HepG2 (cell line): ENCODE results near the gene KDM7A. TPM values are rescaled to one million over a fixed set of nuclear protein-coding genes. Genes with fewer than 3 reads are reported as not detected.

ENCODE experiments used
- ETS1 ChIP-seq: sonication (generic); formaldehyde crosslinking; IDR thresholded peaks from 2 replicates; pipeline ENCODE4 v1.4.0; 2020; ENCODE audit warnings: missing genetic modification reagents
- FOXO1 ChIP-seq: sonication (generic); formaldehyde crosslinking; IDR thresholded peaks from 2 replicates; pipeline ENCODE4 v1.4.0; 2020; ENCODE audit warnings: missing genetic modification reagents
- HBP1 ChIP-seq: IDR thresholded peaks from 2 replicates; pipeline ENCODE4 v1.6.1; 2016; ENCODE audit warnings: low read depth, control low read depth
- MAX ChIP-seq: IDR thresholded peaks from 2 replicates; pipeline ENCODE4 v1.6.1; 2012; ENCODE audit warnings: inconsistent platforms
- NRL ChIP-seq: sonication (generic); formaldehyde crosslinking; IDR thresholded peaks from 2 replicates; pipeline ENCODE4 v1.5.0; 2020; ENCODE audit warnings: missing genetic modification reagents, mild to moderate bottlenecking, moderate library complexity, borderline replicate concordance
- PCBP1 ChIP-seq: fragments of 200-400 bp; formaldehyde crosslinking; IDR thresholded peaks from 2 replicates; pipeline ENCODE4 v1.6.1; 2017; ENCODE audit warnings: mild to moderate bottlenecking, low read depth, low read length, borderline replicate concordance
- SNAPC2 ChIP-seq: sonication (generic); formaldehyde crosslinking; IDR thresholded peaks from 2 replicates; pipeline ENCODE4 v1.8.1; 2022; ENCODE audit warnings: mild to moderate bottlenecking, missing genetic modification reagents
- TFAP4 ChIP-seq: sonication (generic); IDR thresholded peaks from 2 replicates; pipeline ENCODE4 v1.6.1; 2016; ENCODE audit warnings: low read depth, borderline replicate concordance
- TMF1 ChIP-seq: sonication (generic); formaldehyde crosslinking; IDR thresholded peaks from 2 replicates; pipeline ENCODE4 v1.8.1; 2022; ENCODE audit warnings: low read depth, missing genetic modification reagents
- ZNF609 ChIP-seq: sonication (generic); formaldehyde crosslinking; IDR thresholded peaks from 2 replicates; pipeline ENCODE4 v1.4.0; 2020; ENCODE audit warnings: mild to moderate bottlenecking, missing genetic modification reagents, borderline replicate concordance
- ZNF816 ChIP-seq: sonication (generic); formaldehyde crosslinking; IDR thresholded peaks from 2 replicates; pipeline ENCODE4 v1.8.0; 2022; ENCODE audit warnings: missing genetic modification reagents, mild to moderate bottlenecking, borderline replicate concordance
- ZSCAN20 ChIP-seq: sonication (generic); formaldehyde crosslinking; IDR thresholded peaks from 2 replicates; pipeline ENCODE4 v1.4.0; 2020; ENCODE audit warnings: missing genetic modification reagents, mild to moderate bottlenecking, borderline replicate concordance
- polyA plus RNA-seq, 8 experiments: library from polyadenylated mRNA; depleted of rRNA in 3 of 8; stranded (reverse) in 7 of 8; unstranded in 1 of 8; fragments of >200 nt; fragmentation: Illumina TruSeq in 4 of 8; extraction: Trizol in 4 of 8; gene quantifications; 2 replicates each; pipeline versions ENCODE4 v1.2.1 to v1.2.3, GENCODE V29; 2011 to 2016; ENCODE audit warnings: low read depth in 4 of 8, missing spikeins in 1 of 8, mixed read lengths in 1 of 8; ENCODE audit not compliant: insufficient read depth in 1 of 8
- total RNA-seq, 5 experiments: library from RNA; depleted of rRNA; stranded (reverse); fragments of >200 nt; fragmentation: Illumina TruSeq; extraction: Trizol; gene quantifications; 2 replicates each; pipeline ENCODE4 v1.2.3, GENCODE V29; 2016; ENCODE audit warnings: low read depth in 1 of 5

Gene KDM7A
- total and polyA plus RNA-seq, 2 of the 13 experiments (the other 11 are each of a cell fraction or from before 2014, with no cell fraction given) = 10.8 to 16.8 TPM

- TF ChIP-seq ZNF609 (CRISPR knock-in tag) = no peak
- peak; percentile 52; the same call in 1 of the 2 replicates for TF ChIP-seq ETS1 (CRISPR knock-in tag)
- TF ChIP-seq PCBP1 = no peak
- peak; percentile 77; the same call in 1 of the 2 replicates for TF ChIP-seq ZNF816 (CRISPR knock-in tag)
- peak; percentile 82 for TF ChIP-seq MAX
- 0 out of 2 replicates have a peak, but pooled peaks have one; percentile 16 for TF ChIP-seq FOXO1
- peak; percentile 60; the same call in 1 of the 2 replicates for TF ChIP-seq ZSCAN20 (CRISPR knock-in tag)
- no peak for TF ChIP-seq SNAPC2 (CRISPR knock-in tag)
- peak; percentile 44; the same call in 1 of the 2 replicates for TF ChIP-seq TMF1 (CRISPR knock-in tag)
- TF ChIP-seq NRL = 0 out of 2 replicates have a peak, but pooled peaks have one; percentile 53
- TF ChIP-seq TFAP4 = peak; percentile 97
- TF ChIP-seq HBP1 = no peak; the same call in 1 of the 2 replicates
Measured at GRCh38 chr7:140062528-140063299, 114.1 kb downstream of the KDM7A start, which contains the start of gene PARP12 (continued).
